ENCODE measurements around the gene NLRC3.

GRCh38 chr16:3570420-3571062, 6.7 kb downstream of the NLRC3 start:
- TF ChIP-seq CTCF (IDR thresholded peaks at IDR 0.05): no peak
- TF ChIP-seq POLR2A (IDR thresholded peaks at IDR 0.05): no peak

Data from right lobe of liver (tissue), 4 donors.